Activated T-cell treated with anti-CD3 and anti-CD28 coated beads for 1 hour (primary cell): ENCODE measurements around the gene PTPRN2.
"Not testable (repeated sequence)": the region's sequence is repeated elsewhere in the genome, so short reads cannot be mapped to it uniquely, and the experiment has no call there.

ENCODE experiments used
- DNase-seq: peaks from one replicate; pipeline ENCODE4 v3.0.0-alpha.2; 2020; ENCODE audit warnings: low read depth

Gene PTPRN2

GRCh38 chr7:158366916-158367633 lies 220.5 kb downstream of the PTPRN2 start:
- no peak for DNase-seq

- no peak for DNase-seq
These were observed 221.3 kb downstream of the PTPRN2 start for GRCh38 chr7:158366346-158366745.

- DNase-seq: no peak
These were observed 222.4 kb downstream of the PTPRN2 start for GRCh38 chr7:158365267-158365666.

GRCh38 chr7:158364451-158364850 lies 223.2 kb downstream of the PTPRN2 start:
- DNase-seq: no peak

GRCh38 chr7:158362912-158363905 lies 224.4 kb downstream of the PTPRN2 start:
- no peak for DNase-seq

- no peak for DNase-seq
These were observed 225.6 kb downstream of the PTPRN2 start for GRCh38 chr7:158362001-158362400.

- DNase-seq: no peak
These were observed 226.2 kb downstream of the PTPRN2 start for GRCh38 chr7:158361326-158361946.

- DNase-seq: no peak
These were observed 228.5 kb downstream of the PTPRN2 start for GRCh38 chr7:158358926-158359645.

GRCh38 chr7:158357898-158358821 lies 229.5 kb downstream of the PTPRN2 start:
- DNase-seq: no peak

GRCh38 chr7:158357106-158357897 lies 230.3 kb downstream of the PTPRN2 start:
- no peak for DNase-seq

GRCh38 chr7:158356454-158356853 lies 231.2 kb downstream of the PTPRN2 start:
- DNase-seq: no peak

- no peak for DNase-seq
These were observed 232.1 kb downstream of the PTPRN2 start for GRCh38 chr7:158355456-158356065.

- DNase-seq: no peak
These were observed 232.8 kb downstream of the PTPRN2 start for GRCh38 chr7:158354861-158355260.

GRCh38 chr7:158353606-158354570 lies 233.7 kb downstream of the PTPRN2 start:
- DNase-seq: no peak

- not testable (repeated sequence) for DNase-seq
These were observed 235.5 kb downstream of the PTPRN2 start for GRCh38 chr7:158351899-158352729.

- DNase-seq: no peak
These were observed 236.1 kb downstream of the PTPRN2 start for GRCh38 chr7:158351481-158351880.

GRCh38 chr7:158351051-158351450 lies 236.6 kb downstream of the PTPRN2 start:
- DNase-seq: no peak
